HCT116 (cell line): ENCODE measurements around the gene ZNF71. TPM values are rescaled to one million over a fixed set of nuclear protein-coding genes. Genes with fewer than 3 reads are reported as not detected.

Experiments used
- ATAC-seq: fragments of 200-7000 bp; cut with Tn5 transposase; 2 replicates; pipeline ENCODE4 v1.9.1; 2020; ENCODE audit warnings: mild to moderate bottlenecking, moderate library complexity
- BruUV-seq: library from RNA; stranded (reverse); fragments of 400-500 nt; replicated peaks from 2 replicates; lab custom pipeline; 2021; lab: Mats Ljungman, UMichigan
- CTCF ChIA-PET: fragments of 300-600 bp; sonication (Branson Sonifier 250); formaldehyde crosslinking; loops from one replicate; lab custom pipeline; 2021; ENCODE audit warnings: antibody characterized with exemption; lab: Charles Lee
- POLR2A ChIA-PET: fragments of 300-600, 350-600 bp; sonication (Branson Sonifier 250); formaldehyde crosslinking; loops from one replicate; lab custom pipeline; 2021; ENCODE audit warnings: antibody characterized with exemption; lab: Charles Lee
- RAD21 ChIA-PET, 2 experiments: fragments of 300-600 bp; sonication (Branson Sonifier 250); formaldehyde crosslinking; loops; one replicate each; lab custom pipeline; 2023; ENCODE audit warnings: low total read pairs in 2 of 2; ENCODE audit not compliant: uncharacterized antibody in 2 of 2, unreplicated experiment in 2 of 2, low non-redundant PET in 1 of 2; lab: Charles Lee
- DNase-seq: peaks from one replicate; pipeline ENCODE4 v3.0.0-alpha.2; 2010; ENCODE audit warnings: low read depth, low spot score
- H2AFZ ChIP-seq: fragments of 200-600 bp; shearing (Covaris generic), sonication (generic); 2 replicates; pipeline ENCODE4 v1.6.1; 2017; ENCODE audit warnings: low read depth, mixed run types, mixed read lengths, antibody characterized with exemption, low read length; ENCODE audit not compliant: poor library complexity, severe bottlenecking
- H3K27ac ChIP-seq: 2 replicates; pipeline ENCODE4 v1.5.1; 2012; ENCODE audit warnings: low read depth, low read length
- H3K27me3 ChIP-seq: fragments of 200-600 bp; sonication (generic); 2 replicates; pipeline ENCODE4 v1.6.1; 2016; ENCODE audit warnings: mixed run types, low read length, mixed read lengths; ENCODE audit not compliant: insufficient read depth
- H3K36me3 ChIP-seq, 2 experiments: fragments of 200-500 bp in 1 of 2; fragments of 200-600 bp in 1 of 2; sonication (Bioruptor generic) in 1 of 2; sonication (generic) in 1 of 2; 2 replicates each; pipeline versions ENCODE4 v1.5.1 to v1.6.1; 2014 to 2016; ENCODE audit warnings: low read length in 2 of 2, inconsistent platforms in 1 of 2, mixed read lengths in 1 of 2, mixed run types in 1 of 2; ENCODE audit not compliant: insufficient read depth in 2 of 2, control insufficient read depth in 1 of 2
- H3K4me1 ChIP-seq, 2 experiments: fragments of 200-600 bp in 1 of 2; sonication (generic) in 1 of 2; 2 replicates each; pipeline versions ENCODE4 v1.5.1 to v1.6.1; 2012 to 2017; ENCODE audit warnings: low read length in 2 of 2, inconsistent platforms in 1 of 2, mild to moderate bottlenecking in 1 of 2, mixed read lengths in 1 of 2, mixed run types in 1 of 2, moderate library complexity in 1 of 2; ENCODE audit not compliant: insufficient read depth in 2 of 2, control insufficient read depth in 1 of 2
- H3K4me2 ChIP-seq: fragments of 200-600 bp; sonication (generic); 2 replicates; pipeline ENCODE4 v1.6.1; 2017; ENCODE audit warnings: mixed run types, low read length, mixed read lengths
- H3K4me3 ChIP-seq, 2 experiments: fragments of 200-600 bp in 1 of 2; sonication (generic) in 1 of 2; replicated peaks in 1 of 2; 2 replicates each; pipeline ENCODE4 v1.5.1; 2011 to 2016; ENCODE audit warnings: low read length in 2 of 2, control low read depth in 1 of 2, low read depth in 1 of 2, mild to moderate bottlenecking in 1 of 2, mixed read lengths in 1 of 2, mixed run types in 1 of 2
- H3K79me2 ChIP-seq: fragments of 200-600 bp; sonication (generic); 2 replicates; pipeline ENCODE4 v1.6.1; 2017; ENCODE audit warnings: mild to moderate bottlenecking, mixed run types, low read length, moderate library complexity, mixed read lengths; ENCODE audit not compliant: insufficient read depth
- H3K9ac ChIP-seq: fragments of 200-600 bp; sonication (generic); 2 replicates; pipeline ENCODE4 v1.6.1; 2016; ENCODE audit warnings: low read length, mixed read lengths
- H3K9me2 ChIP-seq: fragments of 200-600 bp; sonication (generic), shearing (Covaris generic); 2 replicates; pipeline ENCODE4 v1.6.1; 2017; ENCODE audit warnings: mixed run types, mild to moderate bottlenecking, moderate library complexity; ENCODE audit not compliant: insufficient read depth
- H3K9me3 ChIP-seq, 2 experiments: fragments of 200-500 bp in 1 of 2; fragments of 200-600 bp in 1 of 2; sonication (Bioruptor generic) in 1 of 2; sonication (generic) in 1 of 2; 2 replicates each; pipeline ENCODE4 v1.6.1; 2014 to 2017; ENCODE audit warnings: low read length in 2 of 2, mixed read lengths in 2 of 2, inconsistent platforms in 1 of 2, low read depth in 1 of 2, mild to moderate bottlenecking in 1 of 2, mixed run types in 1 of 2, moderate library complexity in 1 of 2; ENCODE audit not compliant: control insufficient read depth in 1 of 2, insufficient read depth in 1 of 2
- H4K20me1 ChIP-seq: fragments of 200-600 bp; sonication (generic), shearing (Covaris generic); 2 replicates; pipeline ENCODE4 v1.6.1; 2017; ENCODE audit warnings: mixed run types, mild to moderate bottlenecking, moderate library complexity; ENCODE audit not compliant: insufficient read depth
- JUND ChIP-seq: IDR thresholded peaks from 2 replicates; pipeline ENCODE4 v1.6.1; 2012
- POLR2A ChIP-seq: IDR thresholded peaks from 2 replicates; pipeline ENCODE4 v1.7.0; 2011; ENCODE audit warnings: borderline replicate concordance; ENCODE audit not compliant: insufficient read depth, insufficient read length; ENCODE audit errors: extremely low read depth
- RAD21 ChIP-seq: IDR thresholded peaks from 2 replicates; pipeline ENCODE4 v1.6.1; 2012; ENCODE audit warnings: low read depth, mild to moderate bottlenecking
- SRF ChIP-seq: IDR thresholded peaks from 2 replicates; pipeline ENCODE4 v1.6.1; 2012; ENCODE audit warnings: low read depth
- intact Hi-C: fragments of 100-400 bp; cut with micrococcal nuclease; formaldehyde crosslinking; loops from 2 replicates; pipeline ENCODE4 v1.10.0; 2022
- total RNA-seq: library from RNA; stranded (reverse); gene quantifications from one replicate; pipeline ENCODE4 v1.2.1, GENCODE V29; 2021; ENCODE audit not compliant: unreplicated experiment
- TF ChIP-seq, protein P1 (sequence below): IDR thresholded peaks from 2 replicates; pipeline ENCODE4 v1.6.1; 2012; ENCODE audit warnings: low read depth

ZNF71 gene
- total RNA-seq, 1 experiment from 2014 or later = not detected

DNA sequence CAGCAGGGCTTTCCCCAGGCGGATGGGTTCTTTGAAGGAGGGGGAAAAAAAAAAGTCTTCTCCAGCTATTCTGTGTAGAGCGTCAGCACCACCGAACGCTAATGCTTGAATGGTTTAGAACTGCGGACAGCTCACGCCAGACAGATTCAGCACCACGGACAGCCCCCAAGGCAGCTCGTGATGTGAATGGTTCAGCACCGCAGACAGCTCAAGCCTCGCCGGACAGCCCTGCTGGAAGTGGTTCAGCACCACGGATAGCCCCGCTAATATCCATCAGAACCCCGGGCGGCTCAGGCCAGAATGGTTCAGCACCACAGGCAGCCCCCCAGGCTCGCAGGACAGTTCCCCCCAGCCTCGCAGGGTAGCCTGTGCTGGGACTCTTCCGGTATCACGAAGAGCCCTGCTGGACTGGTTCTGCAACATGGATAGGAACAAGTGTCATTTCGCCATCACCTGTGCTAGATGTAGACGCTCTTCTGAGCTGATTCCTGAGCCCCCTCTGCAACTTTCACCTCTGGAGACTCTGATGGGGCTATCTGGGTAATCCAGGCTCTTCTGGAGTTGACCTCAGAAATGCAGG lies 43.0 kb downstream of the ZNF71 start:
- peaks cover 9 to 31% of the 10 kb centered on the region in 2 experiments; a peak in 2 of 4 replicates for H3K9me3 ChIP-seq
- H3K79me2 ChIP-seq = no peaks in the 10 kb centered on the region
- H3K27me3 ChIP-seq = no peaks in the 10 kb centered on the region
- ChIA-PET POLR2A (no interaction called here), CTCF (no interaction called here), RAD21 (no interaction called here)
- TF ChIP-seq SRF (no peak), POLR2A (no peak), JUND (no peak)
- TF ChIP-seq, protein P1, sequence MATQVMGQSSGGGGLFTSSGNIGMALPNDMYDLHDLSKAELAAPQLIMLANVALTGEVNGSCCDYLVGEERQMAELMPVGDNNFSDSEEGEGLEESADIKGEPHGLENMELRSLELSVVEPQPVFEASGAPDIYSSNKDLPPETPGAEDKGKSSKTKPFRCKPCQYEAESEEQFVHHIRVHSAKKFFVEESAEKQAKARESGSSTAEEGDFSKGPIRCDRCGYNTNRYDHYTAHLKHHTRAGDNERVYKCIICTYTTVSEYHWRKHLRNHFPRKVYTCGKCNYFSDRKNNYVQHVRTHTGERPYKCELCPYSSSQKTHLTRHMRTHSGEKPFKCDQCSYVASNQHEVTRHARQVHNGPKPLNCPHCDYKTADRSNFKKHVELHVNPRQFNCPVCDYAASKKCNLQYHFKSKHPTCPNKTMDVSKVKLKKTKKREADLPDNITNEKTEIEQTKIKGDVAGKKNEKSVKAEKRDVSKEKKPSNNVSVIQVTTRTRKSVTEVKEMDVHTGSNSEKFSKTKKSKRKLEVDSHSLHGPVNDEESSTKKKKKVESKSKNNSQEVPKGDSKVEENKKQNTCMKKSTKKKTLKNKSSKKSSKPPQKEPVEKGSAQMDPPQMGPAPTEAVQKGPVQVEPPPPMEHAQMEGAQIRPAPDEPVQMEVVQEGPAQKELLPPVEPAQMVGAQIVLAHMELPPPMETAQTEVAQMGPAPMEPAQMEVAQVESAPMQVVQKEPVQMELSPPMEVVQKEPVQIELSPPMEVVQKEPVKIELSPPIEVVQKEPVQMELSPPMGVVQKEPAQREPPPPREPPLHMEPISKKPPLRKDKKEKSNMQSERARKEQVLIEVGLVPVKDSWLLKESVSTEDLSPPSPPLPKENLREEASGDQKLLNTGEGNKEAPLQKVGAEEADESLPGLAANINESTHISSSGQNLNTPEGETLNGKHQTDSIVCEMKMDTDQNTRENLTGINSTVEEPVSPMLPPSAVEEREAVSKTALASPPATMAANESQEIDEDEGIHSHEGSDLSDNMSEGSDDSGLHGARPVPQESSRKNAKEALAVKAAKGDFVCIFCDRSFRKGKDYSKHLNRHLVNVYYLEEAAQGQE = peak; percentile 71
- intact Hi-C loops = no loop called here
- no peak overlapping the region for H3K4me2 ChIP-seq
- DNase-seq (no peak), ATAC-seq (no peak)
- no peaks in the 10 kb centered on the region for H3K36me3 ChIP-seq
- H3K27ac ChIP-seq = no peak overlapping the region
- no TSS peak for BruUV-seq
- no peak overlapping the region for H3K4me3 ChIP-seq
- no peak overlapping the region for H2AFZ ChIP-seq
- H4K20me1 ChIP-seq = no peaks in the 10 kb centered on the region
- no peaks in the 10 kb centered on the region for H3K9me2 ChIP-seq
- no peaks in the 10 kb centered on the region for H3K4me1 ChIP-seq
- no peak overlapping the region for H3K9ac ChIP-seq

GRCh38 chr19:56639217-56639616 lies 44.1 kb downstream of the ZNF71 start:
- Histone ChIP-seq H3K9me2 (no peaks in the 10 kb centered on the region), H3K4me2 (no peak overlapping the region), H2AFZ (no peak overlapping the region), H3K9ac (no peak overlapping the region), H3K36me3 (no peaks in the 10 kb centered on the region), H3K27me3 (no peaks in the 10 kb centered on the region), H3K79me2 (no peaks in the 10 kb centered on the region), H4K20me1 (no peaks in the 10 kb centered on the region), H3K27ac (no peak overlapping the region), H3K9me3 (peaks cover 5 to 20% of the 10 kb centered on the region in 2 experiments; a peak in 2 of 4 replicates), H3K4me3 (no peak overlapping the region), H3K4me1 (no peaks in the 10 kb centered on the region)
- BruUV-seq = no TSS peak
- no peak for ATAC-seq
- ChIA-PET RAD21 (no interaction called here), POLR2A (no interaction called here), CTCF (no interaction called here)
- no peak for TF ChIP-seq RAD21
- TF ChIP-seq, protein P1 = peak; percentile 51
- intact Hi-C loops = no loop called here
- no peak for DNase-seq
